ENCODE data around the gene CSNK2A2.

DNA sequence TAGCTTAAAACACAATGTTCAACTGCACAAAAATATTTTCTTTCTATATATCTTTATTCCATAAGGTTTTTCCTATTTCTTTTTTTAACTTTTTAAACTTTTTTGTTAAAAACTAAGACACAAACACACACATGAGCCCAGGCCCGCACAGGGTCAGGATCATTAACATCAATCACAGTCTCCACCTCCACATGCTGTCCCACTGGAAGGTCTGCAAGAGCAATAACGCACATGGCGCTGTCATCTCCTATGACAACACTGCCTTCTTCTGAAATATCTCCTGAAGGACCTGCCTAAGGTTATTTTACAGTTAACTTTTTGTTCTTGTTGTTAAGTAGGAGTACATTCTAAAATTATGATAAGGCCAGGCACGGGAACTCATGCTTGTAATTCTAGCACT is 72.9 kb downstream of the CSNK2A2 start:
- TF ChIP-seq, protein P1, sequence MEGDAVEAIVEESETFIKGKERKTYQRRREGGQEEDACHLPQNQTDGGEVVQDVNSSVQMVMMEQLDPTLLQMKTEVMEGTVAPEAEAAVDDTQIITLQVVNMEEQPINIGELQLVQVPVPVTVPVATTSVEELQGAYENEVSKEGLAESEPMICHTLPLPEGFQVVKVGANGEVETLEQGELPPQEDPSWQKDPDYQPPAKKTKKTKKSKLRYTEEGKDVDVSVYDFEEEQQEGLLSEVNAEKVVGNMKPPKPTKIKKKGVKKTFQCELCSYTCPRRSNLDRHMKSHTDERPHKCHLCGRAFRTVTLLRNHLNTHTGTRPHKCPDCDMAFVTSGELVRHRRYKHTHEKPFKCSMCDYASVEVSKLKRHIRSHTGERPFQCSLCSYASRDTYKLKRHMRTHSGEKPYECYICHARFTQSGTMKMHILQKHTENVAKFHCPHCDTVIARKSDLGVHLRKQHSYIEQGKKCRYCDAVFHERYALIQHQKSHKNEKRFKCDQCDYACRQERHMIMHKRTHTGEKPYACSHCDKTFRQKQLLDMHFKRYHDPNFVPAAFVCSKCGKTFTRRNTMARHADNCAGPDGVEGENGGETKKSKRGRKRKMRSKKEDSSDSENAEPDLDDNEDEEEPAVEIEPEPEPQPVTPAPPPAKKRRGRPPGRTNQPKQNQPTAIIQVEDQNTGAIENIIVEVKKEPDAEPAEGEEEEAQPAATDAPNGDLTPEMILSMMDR (conservative IDR thresholded peaks at IDR 0.05; ENCODE audit: low read depth in 2 of 2), result no peak
- no peak for TF ChIP-seq EZH2 (IDR thresholded peaks at IDR 0.05; ENCODE audit: low read depth, unreplicated experiment)
- no peak for TF ChIP-seq JUNB (IDR thresholded peaks at IDR 0.05; ENCODE audit: unreplicated experiment)
- TF ChIP-seq EZH2phosphoT487 (IDR thresholded peaks at IDR 0.05; ENCODE audit: unreplicated experiment), result no peak
- TF ChIP-seq ZNF114 (CRISPR knock-in tag; IDR thresholded peaks at IDR 0.05), result no peak
- no peak for TF ChIP-seq POLR2AphosphoS5 (IDR thresholded peaks at IDR 0.05; ENCODE audit: low read depth)
- no peak for TF ChIP-seq STAT1 (IDR thresholded peaks at IDR 0.05; ENCODE audit: unreplicated experiment)
- TF ChIP-seq, protein P2, sequence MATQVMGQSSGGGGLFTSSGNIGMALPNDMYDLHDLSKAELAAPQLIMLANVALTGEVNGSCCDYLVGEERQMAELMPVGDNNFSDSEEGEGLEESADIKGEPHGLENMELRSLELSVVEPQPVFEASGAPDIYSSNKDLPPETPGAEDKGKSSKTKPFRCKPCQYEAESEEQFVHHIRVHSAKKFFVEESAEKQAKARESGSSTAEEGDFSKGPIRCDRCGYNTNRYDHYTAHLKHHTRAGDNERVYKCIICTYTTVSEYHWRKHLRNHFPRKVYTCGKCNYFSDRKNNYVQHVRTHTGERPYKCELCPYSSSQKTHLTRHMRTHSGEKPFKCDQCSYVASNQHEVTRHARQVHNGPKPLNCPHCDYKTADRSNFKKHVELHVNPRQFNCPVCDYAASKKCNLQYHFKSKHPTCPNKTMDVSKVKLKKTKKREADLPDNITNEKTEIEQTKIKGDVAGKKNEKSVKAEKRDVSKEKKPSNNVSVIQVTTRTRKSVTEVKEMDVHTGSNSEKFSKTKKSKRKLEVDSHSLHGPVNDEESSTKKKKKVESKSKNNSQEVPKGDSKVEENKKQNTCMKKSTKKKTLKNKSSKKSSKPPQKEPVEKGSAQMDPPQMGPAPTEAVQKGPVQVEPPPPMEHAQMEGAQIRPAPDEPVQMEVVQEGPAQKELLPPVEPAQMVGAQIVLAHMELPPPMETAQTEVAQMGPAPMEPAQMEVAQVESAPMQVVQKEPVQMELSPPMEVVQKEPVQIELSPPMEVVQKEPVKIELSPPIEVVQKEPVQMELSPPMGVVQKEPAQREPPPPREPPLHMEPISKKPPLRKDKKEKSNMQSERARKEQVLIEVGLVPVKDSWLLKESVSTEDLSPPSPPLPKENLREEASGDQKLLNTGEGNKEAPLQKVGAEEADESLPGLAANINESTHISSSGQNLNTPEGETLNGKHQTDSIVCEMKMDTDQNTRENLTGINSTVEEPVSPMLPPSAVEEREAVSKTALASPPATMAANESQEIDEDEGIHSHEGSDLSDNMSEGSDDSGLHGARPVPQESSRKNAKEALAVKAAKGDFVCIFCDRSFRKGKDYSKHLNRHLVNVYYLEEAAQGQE (IDR thresholded peaks at IDR 0.05; ENCODE audit: unreplicated experiment), result no peak
- TF ChIP-seq ZNF331 (CRISPR knock-in tag; IDR thresholded peaks at IDR 0.05; ENCODE audit: low read depth), result no peak
- TF ChIP-seq CREB1 (CRISPR knock-in tag; IDR thresholded peaks at IDR 0.05; ENCODE audit: low read depth), result no peak
- TF ChIP-seq, protein P3, sequence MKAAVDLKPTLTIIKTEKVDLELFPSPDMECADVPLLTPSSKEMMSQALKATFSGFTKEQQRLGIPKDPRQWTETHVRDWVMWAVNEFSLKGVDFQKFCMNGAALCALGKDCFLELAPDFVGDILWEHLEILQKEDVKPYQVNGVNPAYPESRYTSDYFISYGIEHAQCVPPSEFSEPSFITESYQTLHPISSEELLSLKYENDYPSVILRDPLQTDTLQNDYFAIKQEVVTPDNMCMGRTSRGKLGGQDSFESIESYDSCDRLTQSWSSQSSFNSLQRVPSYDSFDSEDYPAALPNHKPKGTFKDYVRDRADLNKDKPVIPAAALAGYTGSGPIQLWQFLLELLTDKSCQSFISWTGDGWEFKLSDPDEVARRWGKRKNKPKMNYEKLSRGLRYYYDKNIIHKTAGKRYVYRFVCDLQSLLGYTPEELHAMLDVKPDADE (IDR thresholded peaks at IDR 0.05), result no peak
- TF ChIP-seq, protein P4, sequence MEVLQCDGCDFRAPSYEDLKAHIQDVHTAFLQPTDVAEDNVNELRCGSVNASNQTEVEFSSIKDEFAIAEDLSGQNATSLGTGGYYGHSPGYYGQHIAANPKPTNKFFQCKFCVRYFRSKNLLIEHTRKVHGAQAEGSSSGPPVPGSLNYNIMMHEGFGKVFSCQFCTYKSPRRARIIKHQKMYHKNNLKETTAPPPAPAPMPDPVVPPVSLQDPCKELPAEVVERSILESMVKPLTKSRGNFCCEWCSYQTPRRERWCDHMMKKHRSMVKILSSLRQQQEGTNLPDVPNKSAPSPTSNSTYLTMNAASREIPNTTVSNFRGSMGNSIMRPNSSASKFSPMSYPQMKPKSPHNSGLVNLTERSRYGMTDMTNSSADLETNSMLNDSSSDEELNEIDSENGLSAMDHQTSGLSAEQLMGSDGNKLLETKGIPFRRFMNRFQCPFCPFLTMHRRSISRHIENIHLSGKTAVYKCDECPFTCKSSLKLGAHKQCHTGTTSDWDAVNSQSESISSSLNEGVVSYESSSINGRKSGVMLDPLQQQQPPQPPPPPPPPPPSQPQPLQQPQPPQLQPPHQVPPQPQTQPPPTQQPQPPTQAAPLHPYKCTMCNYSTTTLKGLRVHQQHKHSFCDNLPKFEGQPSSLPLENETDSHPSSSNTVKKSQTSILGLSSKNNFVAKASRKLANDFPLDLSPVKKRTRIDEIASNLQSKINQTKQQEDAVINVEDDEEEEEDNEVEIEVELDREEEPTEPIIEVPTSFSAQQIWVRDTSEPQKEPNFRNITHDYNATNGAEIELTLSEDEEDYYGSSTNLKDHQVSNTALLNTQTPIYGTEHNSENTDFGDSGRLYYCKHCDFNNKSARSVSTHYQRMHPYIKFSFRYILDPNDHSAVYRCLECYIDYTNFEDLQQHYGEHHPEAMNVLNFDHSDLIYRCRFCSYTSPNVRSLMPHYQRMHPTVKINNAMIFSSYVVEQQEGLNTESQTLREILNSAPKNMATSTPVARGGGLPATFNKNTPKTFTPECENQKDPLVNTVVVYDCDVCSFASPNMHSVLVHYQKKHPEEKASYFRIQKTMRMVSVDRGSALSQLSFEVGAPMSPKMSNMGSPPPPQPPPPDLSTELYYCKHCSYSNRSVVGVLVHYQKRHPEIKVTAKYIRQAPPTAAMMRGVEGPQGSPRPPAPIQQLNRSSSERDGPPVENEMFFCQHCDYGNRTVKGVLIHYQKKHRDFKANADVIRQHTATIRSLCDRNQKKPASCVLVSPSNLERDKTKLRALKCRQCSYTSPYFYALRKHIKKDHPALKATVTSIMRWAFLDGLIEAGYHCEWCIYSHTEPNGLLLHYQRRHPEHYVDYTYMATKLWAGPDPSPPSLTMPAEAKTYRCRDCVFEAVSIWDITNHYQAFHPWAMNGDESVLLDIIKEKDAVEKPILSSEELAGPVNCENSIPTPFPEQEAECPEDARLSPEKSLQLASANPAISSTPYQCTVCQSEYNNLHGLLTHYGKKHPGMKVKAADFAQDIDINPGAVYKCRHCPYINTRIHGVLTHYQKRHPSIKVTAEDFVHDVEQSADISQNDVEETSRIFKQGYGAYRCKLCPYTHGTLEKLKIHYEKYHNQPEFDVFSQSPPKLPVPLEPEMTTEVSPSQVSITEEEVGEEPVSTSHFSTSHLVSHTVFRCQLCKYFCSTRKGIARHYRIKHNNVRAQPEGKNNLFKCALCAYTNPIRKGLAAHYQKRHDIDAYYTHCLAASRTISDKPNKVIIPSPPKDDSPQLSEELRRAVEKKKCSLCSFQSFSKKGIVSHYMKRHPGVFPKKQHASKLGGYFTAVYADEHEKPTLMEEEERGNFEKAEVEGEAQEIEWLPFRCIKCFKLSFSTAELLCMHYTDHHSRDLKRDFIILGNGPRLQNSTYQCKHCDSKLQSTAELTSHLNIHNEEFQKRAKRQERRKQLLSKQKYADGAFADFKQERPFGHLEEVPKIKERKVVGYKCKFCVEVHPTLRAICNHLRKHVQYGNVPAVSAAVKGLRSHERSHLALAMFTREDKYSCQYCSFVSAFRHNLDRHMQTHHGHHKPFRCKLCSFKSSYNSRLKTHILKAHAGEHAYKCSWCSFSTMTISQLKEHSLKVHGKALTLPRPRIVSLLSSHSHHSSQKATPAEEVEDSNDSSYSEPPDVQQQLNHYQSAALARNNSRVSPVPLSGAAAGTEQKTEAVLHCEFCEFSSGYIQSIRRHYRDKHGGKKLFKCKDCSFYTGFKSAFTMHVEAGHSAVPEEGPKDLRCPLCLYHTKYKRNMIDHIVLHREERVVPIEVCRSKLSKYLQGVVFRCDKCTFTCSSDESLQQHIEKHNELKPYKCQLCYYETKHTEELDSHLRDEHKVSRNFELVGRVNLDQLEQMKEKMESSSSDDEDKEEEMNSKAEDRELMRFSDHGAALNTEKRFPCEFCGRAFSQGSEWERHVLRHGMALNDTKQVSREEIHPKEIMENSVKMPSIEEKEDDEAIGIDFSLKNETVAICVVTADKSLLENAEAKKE (CRISPR knock-in tag; IDR thresholded peaks at IDR 0.05), result no peak
